IMR-90 (cell line): Measurements from ENCODE around the gene DNM3. TPM values are rescaled to one million over a fixed set of nuclear protein-coding genes. Genes with fewer than 3 reads are reported as not detected.

Experiments
- ATAC-seq: fragments of 200-7000 bp; cut with Tn5 transposase; 2 replicates; pipeline ENCODE4 v1.9.1; 2020; ENCODE audit warnings: low read depth, mild to moderate bottlenecking, moderate library complexity
- BruUV-seq: library from RNA; stranded (reverse); fragments of 400-500 nt; replicated peaks from 2 replicates; lab custom pipeline; 2021; lab: Mats Ljungman, UMichigan
- CTCF ChIA-PET: fragments of 300-600 bp; formaldehyde crosslinking; extraction: SDS; loops from one replicate; lab custom pipeline; 2021; ENCODE audit warnings: antibody characterized with exemption; lab: Yijun Ruan, JAX
- POLR2A ChIA-PET: fragments of 300-600 bp; sonication (Branson Sonifier 250); formaldehyde crosslinking; loops from one replicate; lab custom pipeline; 2022; ENCODE audit warnings: antibody characterized with exemption; ENCODE audit not compliant: unreplicated experiment; lab: Charles Lee
- DNase-seq: peaks from one replicate; pipeline ENCODE4 v3.0.0; 2013
- H2AFZ ChIP-seq: replicated peaks from 2 replicates; pipeline ENCODE3; 2013; ENCODE audit warnings: low read length, mild to moderate bottlenecking; ENCODE audit not compliant: poor library complexity
- H2AK5ac ChIP-seq: 2 replicates; pipeline ENCODE4 v1.6.1; 2013; ENCODE audit warnings: low read depth, low read length, inconsistent platforms
- H2AK9ac ChIP-seq: replicated peaks from 2 replicates; pipeline ENCODE3; 2013; ENCODE audit warnings: mild to moderate bottlenecking, low read depth, low read length, moderate library complexity; ENCODE audit not compliant: poor library complexity
- H2BK120ac ChIP-seq: 2 replicates; pipeline ENCODE4 v1.6.1; 2013; ENCODE audit warnings: low read depth, low read length, inconsistent platforms
- H2BK15ac ChIP-seq: 3 replicates; pipeline ENCODE4 v1.6.1; 2013; ENCODE audit warnings: low read depth, low read length, inconsistent platforms
- H2BK20ac ChIP-seq: 2 replicates; pipeline ENCODE4 v1.6.1; 2013; ENCODE audit warnings: low read depth, mild to moderate bottlenecking, inconsistent platforms, low read length, moderate library complexity
- H2BK5ac ChIP-seq: 2 replicates; pipeline ENCODE4 v1.6.1; 2013; ENCODE audit warnings: mild to moderate bottlenecking, low read depth, low read length, inconsistent platforms; ENCODE audit not compliant: poor library complexity, severe bottlenecking
- H3K14ac ChIP-seq: replicated peaks from 2 replicates; pipeline ENCODE4 v1.6.1; 2013; ENCODE audit warnings: low read depth, low read length, inconsistent platforms
- H3K18ac ChIP-seq: 2 replicates; pipeline ENCODE4 v1.6.1; 2013; ENCODE audit warnings: low read depth, low read length, control low read depth
- H3K23ac ChIP-seq: 2 replicates; pipeline ENCODE4 v1.6.1; 2013; ENCODE audit warnings: low read depth, low read length, inconsistent platforms
- H3K27ac ChIP-seq: 2 replicates; pipeline ENCODE4 v1.5.1; 2013; ENCODE audit warnings: mild to moderate bottlenecking, control low read depth, low read length; ENCODE audit not compliant: insufficient read depth
- H3K27me3 ChIP-seq: 2 replicates; pipeline ENCODE4 v1.6.1; 2013; ENCODE audit warnings: low read length; ENCODE audit not compliant: control insufficient read depth, insufficient read depth
- H3K36me3 ChIP-seq: 2 replicates; pipeline ENCODE4 v1.6.1; 2013; ENCODE audit warnings: low read length, mixed read lengths; ENCODE audit not compliant: control insufficient read depth, insufficient read depth
- H3K4ac ChIP-seq: 2 replicates; pipeline ENCODE4 v1.6.1; 2013; ENCODE audit warnings: low read depth, low read length, inconsistent platforms
- H3K4me1 ChIP-seq: 2 replicates; pipeline ENCODE4 v1.6.1; 2013; ENCODE audit warnings: low read length, mixed read lengths; ENCODE audit not compliant: control insufficient read depth, insufficient read depth
- H3K4me2 ChIP-seq: 2 replicates; pipeline ENCODE4 v1.6.1; 2013; ENCODE audit warnings: low read depth, mild to moderate bottlenecking, control low read depth, low read length, moderate library complexity
- H3K4me3 ChIP-seq: 2 replicates; pipeline ENCODE4 v1.5.1; 2013; ENCODE audit warnings: low read depth, mild to moderate bottlenecking, control low read depth, low read length, moderate library complexity; ENCODE audit not compliant: insufficient read depth
- H3K56ac ChIP-seq: 2 replicates; pipeline ENCODE4 v1.6.1; 2013; ENCODE audit warnings: low read length, inconsistent platforms; ENCODE audit not compliant: insufficient read depth; ENCODE audit errors: extremely low read depth
- H3K79me1 ChIP-seq, 2 experiments: 2 replicates each; pipeline ENCODE4 v1.6.1; 2013; ENCODE audit warnings: low read length in 2 of 2, inconsistent platforms in 1 of 2, low read depth in 1 of 2
- H3K9ac ChIP-seq: 2 replicates; pipeline ENCODE4 v1.6.1; 2013; ENCODE audit warnings: low read depth, low read length, control low read depth
- H3K9me1 ChIP-seq: 2 replicates; pipeline ENCODE4 v1.6.1; 2013; ENCODE audit warnings: low read length, inconsistent platforms; ENCODE audit not compliant: insufficient read depth
- H3K9me3 ChIP-seq: 2 replicates; pipeline ENCODE4 v1.6.1; 2013; ENCODE audit warnings: low read length; ENCODE audit not compliant: control insufficient read depth, insufficient read depth
- H4K20me1 ChIP-seq: 2 replicates; pipeline ENCODE4 v1.6.1; 2013; ENCODE audit warnings: low read length, inconsistent platforms; ENCODE audit not compliant: insufficient read depth
- H4K5ac ChIP-seq: 2 replicates; pipeline ENCODE4 v1.6.1; 2013; ENCODE audit warnings: mild to moderate bottlenecking, low read depth, low read length, control low read depth
- H4K8ac ChIP-seq, 2 experiments: 2 replicates each; pipeline ENCODE4 v1.6.1; 2013; ENCODE audit warnings: low read depth in 2 of 2, low read length in 2 of 2, control low read depth in 1 of 2, inconsistent platforms in 1 of 2
- H4K91ac ChIP-seq: 2 replicates; pipeline ENCODE4 v1.6.1; 2013; ENCODE audit warnings: low read depth, low read length, inconsistent platforms; ENCODE audit not compliant: insufficient read depth
- CHD1 ChIP-seq: IDR thresholded peaks from 2 replicates; pipeline ENCODE4 v1.6.1; 2012; ENCODE audit warnings: low read depth, low read length, improper control_type of control experiment
- MAFK ChIP-seq: IDR thresholded peaks from 2 replicates; pipeline ENCODE4 v1.6.1; 2012; ENCODE audit warnings: low read depth, low read length, improper control_type of control experiment
- MAZ ChIP-seq: IDR thresholded peaks from 2 replicates; pipeline ENCODE4 v1.6.1; 2012; ENCODE audit warnings: low read depth, mild to moderate bottlenecking, low read length, improper control_type of control experiment, moderate library complexity, borderline replicate concordance
- NFE2L2 ChIP-seq: fragments of 150-350 bp; IDR thresholded peaks from 2 replicates; pipeline ENCODE4 v1.6.1; 2016; ENCODE audit warnings: low read depth, mild to moderate bottlenecking, low read length
- POLR2A ChIP-seq: IDR thresholded peaks from 2 replicates; pipeline ENCODE4 v1.6.1; 2012; ENCODE audit warnings: mild to moderate bottlenecking, low read depth, low read length
- RCOR1 ChIP-seq: IDR thresholded peaks from 2 replicates; pipeline ENCODE4 v1.6.1; 2012; ENCODE audit warnings: mild to moderate bottlenecking, low read length, improper control_type of control experiment; ENCODE audit not compliant: insufficient replicate concordance
- WGBS, 2 experiments: methylation state at CpG; one replicate each; pipeline versions ENCODE4 v1.1.5 to v1.1.7; 2013; ENCODE audit warnings: missing lambda C conversion rate in 2 of 2; ENCODE audit not compliant: insufficient read length in 1 of 2; ENCODE audit errors: extremely low coverage in 2 of 2; 5-methylcytosine and 5-hydroxymethylcytosine counted together
- dilution Hi-C: fragments of 300-500 bp; cut with HindIII; formaldehyde crosslinking; loops from one replicate; pipeline ENCODE4 v1.14.3; 2018; ENCODE audit warnings: low sequenced_read_pairs; ENCODE audit not compliant: unreplicated experiment
- in situ Hi-C: fragments of 300-500 bp; cut with MboI; formaldehyde crosslinking; loops from 3 replicates; pipeline ENCODE4 v1.14.3; 2019; ENCODE audit warnings: low sequenced_read_pairs, inconsistent platforms, mixed read lengths
- intact Hi-C: fragments of 100-400 bp; cut with micrococcal nuclease; formaldehyde crosslinking; loops from 2 replicates; pipeline ENCODE4 v1.10.0; 2022
- polyA plus RNA-seq, 3 experiments: library from polyadenylated mRNA; depleted of rRNA; stranded (reverse); fragments of >200 nt; gene quantifications; 2 replicates each; pipeline ENCODE4 v1.2.3, GENCODE V29; 2012; ENCODE audit warnings: low replicate concordance in 1 of 3
- total RNA-seq: library from RNA; depleted of rRNA; stranded (reverse); fragments of >200 nt; gene quantifications from 2 replicates; pipeline ENCODE4 v1.2.3, GENCODE V29; 2012
- TF ChIP-seq, protein P1 (sequence below): fragments of 150-350 bp; IDR thresholded peaks from 2 replicates; pipeline ENCODE4 v1.6.1; 2017; ENCODE audit warnings: mild to moderate bottlenecking, antibody characterized with exemption, low read length, low read depth
- TF ChIP-seq, protein P2 (sequence below): conservative IDR thresholded peaks from 2 replicates; pipeline ENCODE4 v1.5.1; 2012; ENCODE audit warnings: mild to moderate bottlenecking, low read depth, low read length, improper control_type of control experiment

DNM3 gene
- total and polyA plus RNA-seq, 2 of the 4 experiments (the other 2 are of a cell fraction), result 0.36 TPM

DNA sequence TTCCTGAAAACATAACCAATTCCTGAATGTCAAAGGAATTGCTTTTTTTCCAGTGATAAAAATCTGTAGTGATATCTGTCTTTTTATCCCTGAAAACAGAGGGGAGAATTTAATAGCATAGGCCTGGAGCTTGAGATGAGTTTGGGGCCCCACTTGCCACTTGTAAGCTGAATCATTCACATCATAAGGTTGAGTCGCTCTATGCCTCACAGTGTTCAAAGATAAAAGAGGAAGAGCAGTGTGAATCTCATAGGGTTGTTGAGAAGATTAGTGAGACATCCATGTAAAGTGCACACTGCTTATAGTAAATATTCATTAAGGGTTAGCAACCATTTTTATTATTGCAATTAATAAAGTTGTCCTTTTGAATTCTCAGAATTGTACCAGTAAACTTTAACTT is 271.3 kb downstream of the DNM3 start:
- no TSS peak for BruUV-seq
- H3K36me3 ChIP-seq, result no peaks in the 10 kb centered on the region

More for the DNA sequence above, 271.3 kb downstream of the DNM3 start:
- no peak overlapping the region for H3K14ac ChIP-seq
- no peak overlapping the region for H3K27ac ChIP-seq
- intact Hi-C loops (no loop called here), dilution Hi-C loops (no loop called here), in situ Hi-C loops (no loop called here)
- TF ChIP-seq MAFK (no peak), NFE2L2 (no peak), POLR2A (no peak), MAZ (no peak), RCOR1 (no peak), CHD1 (no peak)
- TF ChIP-seq, protein P1, sequence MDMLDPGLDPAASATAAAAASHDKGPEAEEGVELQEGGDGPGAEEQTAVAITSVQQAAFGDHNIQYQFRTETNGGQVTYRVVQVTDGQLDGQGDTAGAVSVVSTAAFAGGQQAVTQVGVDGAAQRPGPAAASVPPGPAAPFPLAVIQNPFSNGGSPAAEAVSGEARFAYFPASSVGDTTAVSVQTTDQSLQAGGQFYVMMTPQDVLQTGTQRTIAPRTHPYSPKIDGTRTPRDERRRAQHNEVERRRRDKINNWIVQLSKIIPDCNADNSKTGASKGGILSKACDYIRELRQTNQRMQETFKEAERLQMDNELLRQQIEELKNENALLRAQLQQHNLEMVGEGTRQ, result no peak
- TF ChIP-seq, protein P2, sequence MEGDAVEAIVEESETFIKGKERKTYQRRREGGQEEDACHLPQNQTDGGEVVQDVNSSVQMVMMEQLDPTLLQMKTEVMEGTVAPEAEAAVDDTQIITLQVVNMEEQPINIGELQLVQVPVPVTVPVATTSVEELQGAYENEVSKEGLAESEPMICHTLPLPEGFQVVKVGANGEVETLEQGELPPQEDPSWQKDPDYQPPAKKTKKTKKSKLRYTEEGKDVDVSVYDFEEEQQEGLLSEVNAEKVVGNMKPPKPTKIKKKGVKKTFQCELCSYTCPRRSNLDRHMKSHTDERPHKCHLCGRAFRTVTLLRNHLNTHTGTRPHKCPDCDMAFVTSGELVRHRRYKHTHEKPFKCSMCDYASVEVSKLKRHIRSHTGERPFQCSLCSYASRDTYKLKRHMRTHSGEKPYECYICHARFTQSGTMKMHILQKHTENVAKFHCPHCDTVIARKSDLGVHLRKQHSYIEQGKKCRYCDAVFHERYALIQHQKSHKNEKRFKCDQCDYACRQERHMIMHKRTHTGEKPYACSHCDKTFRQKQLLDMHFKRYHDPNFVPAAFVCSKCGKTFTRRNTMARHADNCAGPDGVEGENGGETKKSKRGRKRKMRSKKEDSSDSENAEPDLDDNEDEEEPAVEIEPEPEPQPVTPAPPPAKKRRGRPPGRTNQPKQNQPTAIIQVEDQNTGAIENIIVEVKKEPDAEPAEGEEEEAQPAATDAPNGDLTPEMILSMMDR, result no peak
- WGBS, 2 experiments, result no CpG with 5 or more reads among the region's 1 CpG
- H2AK9ac ChIP-seq, result no peak overlapping the region
- H3K4me3 ChIP-seq, result no peak overlapping the region
- no peaks in the 10 kb centered on the region for H3K9me1 ChIP-seq
- H3K56ac ChIP-seq, result no peak overlapping the region
- H2BK15ac ChIP-seq, result no peak overlapping the region
- H4K5ac ChIP-seq, result no peak overlapping the region
- no peaks in the 10 kb centered on the region for H4K20me1 ChIP-seq
- no peaks in the 10 kb centered on the region for H3K9me3 ChIP-seq
- no peak overlapping the region for H2BK5ac ChIP-seq
- peak; percentile 47 for DNase-seq
- POLR2A ChIA-PET, result no interaction called here
- H3K4ac ChIP-seq, result no peak overlapping the region
- H2BK20ac ChIP-seq, result no peak overlapping the region
- no peak overlapping the region for H3K18ac ChIP-seq
- no peak overlapping the region for H4K91ac ChIP-seq
- H3K9ac ChIP-seq, result no peak overlapping the region
- H2AFZ ChIP-seq, result no peak overlapping the region
- no peak overlapping the region for H2BK120ac ChIP-seq
- ATAC-seq, result no peak
- no peak overlapping the region for H3K23ac ChIP-seq
- no peak overlapping the region for H2AK5ac ChIP-seq
- no peaks in the 10 kb centered on the region for H3K79me1 ChIP-seq
- H3K27me3 ChIP-seq, result no peaks in the 10 kb centered on the region
- H3K4me1 ChIP-seq, result peaks cover 2% of the 10 kb centered on the region; the same call in 1 of the 2 replicates
- CTCF ChIA-PET, result no interaction called here
- H3K4me2 ChIP-seq, result no peak overlapping the region
- no peak overlapping the region for H4K8ac ChIP-seq
